Skeletal muscle cell (primary cell): ENCODE measurements around the gene CLMN.

Experiments used
- DNase-seq: peaks from one replicate; pipeline ENCODE4 v3.0.0-alpha.2; 2010; ENCODE audit warnings: low read depth
- H3K4me3 ChIP-seq: 2 replicates; pipeline ENCODE4 v1.5.1; 2011; ENCODE audit warnings: low read depth, mild to moderate bottlenecking, control low read depth, low read length, moderate library complexity

CLMN gene

DNA sequence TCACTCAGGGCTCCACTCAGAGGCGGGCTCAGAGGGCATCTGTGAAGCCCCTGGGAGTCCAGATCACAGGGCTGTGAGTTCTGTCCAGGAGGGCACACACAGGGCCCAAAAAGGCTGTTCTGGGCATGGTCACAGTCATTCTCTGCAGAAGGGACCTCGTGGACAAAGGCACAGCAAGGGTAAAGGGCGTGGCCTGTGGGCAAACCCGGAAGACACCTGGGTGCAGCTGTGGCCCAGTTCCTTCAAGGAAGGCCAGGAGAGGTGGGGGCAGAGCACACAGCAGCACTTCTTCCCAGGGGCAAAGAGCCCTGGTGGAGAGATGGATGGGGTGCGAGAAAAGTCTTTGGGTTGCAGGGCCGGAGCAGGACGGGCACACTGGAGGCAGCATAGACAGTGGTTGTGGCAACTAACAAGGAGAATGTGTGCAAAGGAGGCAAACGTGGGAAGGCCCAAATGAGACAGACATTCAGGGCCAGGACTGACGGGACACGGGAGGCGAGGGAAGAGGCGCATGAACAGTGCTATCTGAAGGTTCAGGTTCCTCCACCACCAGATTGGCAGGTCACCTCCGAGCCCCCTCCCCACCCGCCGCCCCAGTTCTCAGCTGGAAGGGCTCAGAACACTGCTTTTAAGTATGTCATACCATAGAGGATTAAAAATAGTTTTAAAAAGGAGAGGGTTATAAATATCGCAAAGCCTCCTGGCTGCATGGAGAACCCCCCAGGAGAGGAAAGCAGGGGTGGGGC lies 8.9 kb downstream of the CLMN start:
- no peak overlapping the region for H3K4me3 ChIP-seq
- DNase-seq = no peak

DNA sequence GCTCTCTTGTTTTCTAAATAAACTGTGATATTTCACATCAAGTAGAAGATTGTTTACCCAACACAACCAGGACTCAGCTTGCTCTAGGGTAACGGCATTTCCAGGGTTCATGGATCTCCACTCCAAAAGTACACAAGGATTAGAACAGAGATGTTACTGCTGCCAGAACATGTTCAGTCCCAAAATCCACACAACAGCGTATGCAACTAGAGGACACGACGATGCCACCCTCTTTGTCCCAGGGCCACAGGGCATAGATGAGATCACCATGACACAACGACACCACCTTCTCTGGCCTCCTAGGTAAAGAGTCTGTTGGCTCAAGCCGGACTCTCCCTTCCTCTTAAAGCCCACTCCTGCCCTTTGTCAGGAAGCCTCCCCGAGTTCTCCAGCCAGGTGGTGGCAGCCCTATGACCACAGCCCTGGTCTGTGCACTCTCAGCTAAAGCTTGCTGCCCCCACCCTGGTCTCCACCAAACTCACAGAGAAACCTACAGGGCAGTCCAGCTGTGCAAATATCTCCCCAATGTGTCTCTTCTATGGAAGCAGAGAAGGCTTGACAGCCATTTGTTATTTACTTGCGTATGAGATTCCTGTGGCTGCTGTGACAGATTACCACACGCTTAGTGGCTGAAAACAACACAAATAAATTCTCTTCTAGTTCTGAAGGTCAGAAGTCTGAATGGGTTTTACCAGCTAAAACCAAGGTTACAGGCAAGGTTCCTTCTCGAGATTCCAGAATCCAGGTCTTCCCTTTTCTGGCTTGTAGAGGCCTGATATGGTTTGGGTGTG lies 10.3 kb downstream of the CLMN start:
- DNase-seq = no peak
- no peak overlapping the region for H3K4me3 ChIP-seq

DNA sequence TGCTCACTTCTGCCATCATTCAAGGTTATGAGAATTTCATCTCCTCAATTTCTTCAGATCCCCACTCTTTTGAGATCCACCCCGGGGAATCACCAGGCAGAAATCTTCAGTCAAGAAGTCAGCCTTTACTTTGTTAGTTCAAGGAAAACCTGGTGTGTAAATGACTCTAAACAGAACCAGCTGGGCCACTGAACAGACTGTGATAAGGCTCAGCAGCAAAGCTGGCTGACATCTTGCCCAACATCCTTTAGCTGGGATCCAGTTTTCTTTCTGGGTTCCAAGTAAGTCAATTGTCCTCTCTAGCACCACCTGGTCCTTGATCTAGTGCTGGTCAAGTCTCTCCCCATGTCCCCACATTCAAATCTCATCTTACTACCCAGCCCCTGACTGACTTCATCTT lies 11.6 kb downstream of the CLMN start:
- H3K4me3 ChIP-seq = no peak overlapping the region
- no peak for DNase-seq

DNA sequence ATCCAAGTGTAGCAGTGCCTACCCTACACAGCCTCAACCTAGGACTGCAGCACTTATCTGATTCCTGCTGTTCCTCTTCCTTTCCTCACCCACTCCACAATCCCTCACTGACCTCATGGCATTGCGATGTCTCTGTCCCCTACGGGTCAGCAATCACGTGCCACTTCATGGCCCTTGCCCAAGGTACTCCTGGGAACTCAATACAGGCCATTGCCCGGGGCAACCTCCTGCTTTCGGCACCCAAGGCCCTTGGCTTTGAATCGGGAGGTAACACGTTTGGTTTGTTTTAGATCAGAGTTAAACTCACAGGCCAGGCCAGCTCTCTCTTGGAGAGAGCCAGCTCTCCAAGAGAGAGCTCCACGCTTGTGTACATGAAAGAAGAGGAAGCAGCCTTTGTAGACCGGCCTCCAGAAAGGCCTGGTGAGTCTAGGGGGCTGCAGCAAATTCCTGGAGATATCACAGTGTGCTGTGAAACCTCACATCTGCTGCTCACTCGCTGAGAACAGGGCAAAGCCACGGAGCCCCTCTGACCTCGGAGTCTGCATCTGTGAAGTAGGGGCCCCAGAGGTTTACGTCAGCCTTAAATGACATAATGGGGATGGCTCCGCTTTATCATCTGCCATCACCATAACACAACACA lies 12.2 kb downstream of the CLMN start:
- no peak overlapping the region for H3K4me3 ChIP-seq
- no peak for DNase-seq

DNA sequence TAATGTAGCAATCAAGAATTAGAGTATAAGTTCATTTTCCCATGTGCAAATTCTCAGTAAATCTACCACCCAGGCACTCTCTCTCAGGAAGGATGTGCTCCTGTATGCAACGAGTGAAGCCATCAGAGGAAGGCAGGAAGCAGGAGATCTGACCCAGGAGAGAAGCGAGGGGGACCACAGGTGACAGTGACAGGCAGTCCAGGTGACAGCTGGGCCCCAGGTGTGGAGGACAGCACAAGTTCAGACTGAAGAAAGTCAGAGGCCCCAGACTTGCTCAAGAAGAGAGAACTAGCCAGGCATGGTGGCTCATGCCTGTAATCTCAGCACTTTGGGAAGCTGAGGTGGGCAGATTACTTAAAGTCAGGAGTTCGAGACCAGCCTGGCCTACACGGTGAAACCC lies 13.8 kb downstream of the CLMN start:
- no peak overlapping the region for H3K4me3 ChIP-seq
- no peak for DNase-seq

DNA sequence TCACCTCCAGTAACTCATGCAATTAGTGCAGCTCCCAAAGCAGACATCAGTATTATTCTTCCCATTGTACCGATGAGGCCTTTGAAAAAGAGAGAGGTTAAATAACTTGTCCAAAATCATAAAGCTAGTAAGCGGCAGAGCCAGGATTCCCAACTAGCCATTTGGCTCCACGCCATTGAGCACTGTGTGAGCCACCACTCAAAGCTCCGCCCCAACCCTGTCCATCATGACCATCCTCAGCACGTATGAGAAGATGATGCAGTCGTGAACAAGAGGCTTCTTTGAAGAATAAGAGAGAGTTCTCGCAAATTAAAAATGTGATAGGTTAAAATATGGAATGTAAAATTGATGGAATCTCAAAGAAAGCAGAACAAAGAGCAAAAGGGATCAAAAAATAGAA lies 14.6 kb downstream of the CLMN start:
- DNase-seq = no peak
- no peak overlapping the region for H3K4me3 ChIP-seq

DNA sequence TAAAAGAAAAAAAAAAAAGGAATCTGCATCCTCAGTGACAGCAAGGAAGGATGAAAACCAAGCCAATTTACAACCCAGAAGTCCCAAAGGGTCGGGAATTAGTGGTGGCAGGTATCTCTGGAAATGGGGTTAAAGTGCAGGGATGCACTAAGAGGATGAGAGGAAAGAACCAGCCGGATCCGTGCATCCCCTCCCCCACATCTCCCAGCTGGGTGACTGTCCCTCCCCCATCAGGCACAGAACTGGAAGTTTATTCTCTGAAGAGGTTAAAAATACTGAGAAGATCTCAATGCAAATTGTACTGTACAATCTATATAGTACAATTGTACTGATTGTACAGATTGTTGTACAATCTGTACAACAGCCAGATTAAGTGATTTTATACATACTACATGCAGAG lies 15.4 kb downstream of the CLMN start:
- H3K4me3 ChIP-seq = no peak overlapping the region
- DNase-seq = no peak

DNA sequence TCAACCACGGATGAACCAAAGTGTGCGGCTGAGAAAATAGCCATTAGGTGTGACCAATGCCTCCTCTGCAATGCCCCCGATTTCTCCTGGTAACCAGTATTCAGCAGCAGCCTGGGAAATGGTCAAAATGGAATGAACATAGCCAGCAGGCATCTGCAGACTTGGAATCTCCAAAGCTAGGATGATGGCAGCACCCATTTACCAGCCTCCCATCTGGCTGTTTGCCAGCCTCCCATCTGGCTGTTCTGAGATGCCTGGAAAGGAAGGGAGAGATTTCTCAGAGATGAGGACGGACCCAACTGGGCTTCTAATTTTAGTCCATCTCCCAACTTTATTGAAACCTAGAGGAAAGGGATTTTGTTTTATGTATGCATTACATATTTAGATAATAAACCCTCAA lies 16.2 kb downstream of the CLMN start:
- DNase-seq = no peak
- H3K4me3 ChIP-seq = no peak overlapping the region

DNA sequence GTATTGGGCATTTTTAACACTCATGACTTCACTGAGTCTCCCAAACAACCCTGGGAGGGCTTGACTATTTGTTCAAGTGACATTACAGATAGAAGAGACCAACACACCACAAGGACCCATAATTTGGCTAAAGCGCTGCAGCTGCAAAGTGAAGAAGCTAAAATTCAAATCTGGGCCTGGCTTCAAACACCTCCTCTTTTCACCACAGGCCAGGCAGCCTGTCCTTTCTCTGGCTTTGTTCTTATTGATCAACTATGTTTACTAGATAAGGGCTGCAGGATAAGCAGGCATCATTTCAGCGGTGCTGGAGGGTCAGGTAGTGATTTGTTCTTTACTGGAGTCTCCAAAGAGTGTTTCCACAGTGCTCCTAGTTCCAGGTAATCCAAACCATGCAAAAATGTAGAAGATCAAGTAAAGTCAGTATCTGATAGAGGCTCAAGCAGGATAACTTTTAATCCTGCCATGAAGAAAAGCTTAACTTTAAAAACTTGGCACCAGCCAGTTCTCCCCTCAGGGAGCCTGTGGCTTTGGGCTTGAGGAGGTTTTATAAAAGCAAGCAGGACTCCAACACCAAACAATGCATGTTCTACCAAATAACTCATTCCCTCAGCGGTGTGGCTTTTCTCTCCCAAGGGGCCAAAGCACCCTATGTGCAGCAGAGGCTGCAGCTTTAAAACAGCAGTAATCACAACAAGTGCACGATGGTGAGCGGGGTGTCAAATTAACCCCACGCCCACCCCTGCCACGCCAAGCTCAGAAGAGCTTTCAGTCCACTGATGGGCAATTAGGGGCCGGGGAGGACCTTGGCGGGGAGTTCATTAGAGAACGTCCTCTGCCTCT lies 16.8 kb downstream of the CLMN start:
- no peak overlapping the region for H3K4me3 ChIP-seq
- no peak for DNase-seq

DNA sequence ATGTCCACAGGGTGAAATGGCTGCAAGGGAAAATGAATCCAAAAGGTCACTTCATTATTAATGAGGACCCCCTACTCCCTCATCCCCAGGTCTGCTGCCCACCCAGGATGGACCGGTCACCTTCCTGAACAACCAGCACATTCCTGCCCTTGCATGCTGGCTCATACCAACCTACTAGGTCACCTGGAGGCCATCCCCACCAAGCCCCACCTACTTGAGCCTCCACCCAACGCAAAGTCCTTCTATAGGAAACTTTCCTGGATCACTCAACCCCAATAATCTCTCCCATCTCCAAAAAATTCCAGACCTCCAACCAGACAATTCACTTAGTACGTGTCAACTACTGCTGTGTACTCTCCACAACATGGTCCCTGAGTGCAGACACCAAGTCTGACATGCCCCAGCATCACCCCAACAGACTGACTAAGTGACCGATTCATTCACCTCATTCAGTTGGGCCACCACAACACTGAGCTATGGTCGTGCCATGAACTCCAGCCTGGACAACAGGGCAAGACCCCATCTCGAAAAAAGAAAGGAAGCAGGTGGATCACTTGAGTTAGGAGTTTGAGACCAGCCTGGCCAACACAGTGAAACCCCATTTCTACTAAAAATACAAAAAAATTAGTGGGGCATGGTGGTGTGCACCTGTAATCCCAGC lies 18.1 kb downstream of the CLMN start:
- no peak overlapping the region for H3K4me3 ChIP-seq
- no peak for DNase-seq

DNA sequence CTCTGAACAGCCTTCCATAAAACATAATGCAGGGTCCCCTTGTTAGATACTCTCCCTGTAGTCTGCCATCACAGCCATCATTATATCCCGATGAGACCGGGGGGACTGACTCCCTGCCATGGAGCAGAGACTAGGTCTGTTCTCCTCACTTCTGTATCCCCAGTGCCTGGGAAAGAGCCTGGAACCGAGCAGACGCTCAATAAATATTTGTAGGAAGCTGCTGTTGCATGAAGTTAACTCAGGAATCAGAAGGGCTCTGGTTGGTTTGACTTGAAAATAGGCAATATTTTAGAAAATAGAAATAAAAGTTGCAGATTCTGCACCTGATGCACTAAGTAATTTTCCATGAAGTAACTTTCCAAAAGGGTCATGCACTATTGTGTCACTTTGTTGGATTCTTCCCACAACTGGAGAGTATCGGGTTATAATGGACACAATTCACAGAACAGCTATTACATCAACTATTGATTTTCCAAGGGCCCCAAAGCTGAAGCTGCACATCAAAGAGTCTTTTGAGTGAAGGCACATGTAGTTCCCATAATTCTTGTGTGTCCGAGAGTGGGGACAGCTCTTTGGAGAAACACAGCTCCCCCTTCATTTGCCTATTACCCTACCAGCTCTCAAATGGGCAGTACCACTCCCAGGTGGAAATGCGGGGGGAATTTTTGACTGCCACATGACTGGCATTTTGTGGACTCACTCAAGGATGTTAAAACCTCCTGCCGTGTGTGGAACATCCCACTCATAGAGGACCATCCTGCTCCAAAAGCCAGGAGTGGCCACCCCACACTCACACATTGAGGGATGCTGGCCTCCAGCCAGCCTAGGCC lies 18.8 kb downstream of the CLMN start:
- H3K4me3 ChIP-seq = no peak overlapping the region
- DNase-seq = no peak

DNA sequence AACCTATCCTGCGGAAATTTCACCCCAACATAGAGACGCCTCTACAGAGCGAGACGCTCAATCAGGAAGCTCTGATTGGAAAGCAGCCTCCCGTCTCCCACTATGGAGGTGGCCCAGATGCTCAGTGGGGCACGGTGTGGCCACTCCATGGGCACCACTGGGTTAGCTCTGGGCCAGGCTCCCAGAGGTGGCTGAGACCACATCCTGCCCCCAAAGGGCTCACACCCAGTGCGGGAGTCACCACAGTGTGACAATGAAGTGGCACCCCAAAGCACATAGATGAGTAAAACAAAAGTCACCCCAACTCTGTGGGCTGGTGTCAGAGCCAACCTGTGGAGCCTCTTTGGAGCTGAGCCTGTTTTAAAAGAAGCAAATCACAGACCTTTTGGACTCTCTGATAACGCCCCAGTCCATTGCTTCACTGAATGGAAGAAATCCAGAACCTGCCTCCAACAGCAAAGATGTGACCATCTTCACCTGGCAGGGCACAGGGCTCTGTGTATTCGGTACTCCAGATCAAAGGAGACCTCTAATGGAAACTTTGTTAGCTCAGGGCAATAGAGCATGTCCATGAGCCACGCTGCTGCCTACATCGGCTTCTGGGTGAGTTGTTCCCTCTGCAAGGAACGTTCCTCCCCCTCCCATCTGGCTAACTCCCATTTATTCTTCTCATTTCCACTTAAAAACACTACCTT lies 19.6 kb downstream of the CLMN start:
- DNase-seq = no peak
- H3K4me3 ChIP-seq = no peak overlapping the region

DNA sequence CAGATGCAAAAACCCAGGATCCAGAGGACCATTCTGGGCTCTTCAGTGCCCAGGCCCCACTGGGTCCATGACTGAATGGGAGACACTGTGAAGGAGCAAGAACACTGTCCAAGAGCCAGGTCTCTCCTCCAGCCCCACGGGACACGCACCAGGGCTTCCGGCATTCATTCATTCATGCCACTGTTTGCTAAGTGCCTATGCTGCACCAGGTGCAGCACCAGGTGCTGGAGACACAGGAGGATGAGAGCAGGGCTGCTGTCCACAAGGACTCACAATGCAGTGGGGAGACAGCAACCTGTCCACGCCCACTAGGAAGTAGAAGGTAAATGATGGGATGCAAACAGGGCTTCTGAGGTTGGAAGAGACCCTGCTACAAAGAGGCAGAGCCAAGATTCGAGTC lies 20.4 kb downstream of the CLMN start:
- H3K4me3 ChIP-seq = no peak overlapping the region
- no peak for DNase-seq

DNA sequence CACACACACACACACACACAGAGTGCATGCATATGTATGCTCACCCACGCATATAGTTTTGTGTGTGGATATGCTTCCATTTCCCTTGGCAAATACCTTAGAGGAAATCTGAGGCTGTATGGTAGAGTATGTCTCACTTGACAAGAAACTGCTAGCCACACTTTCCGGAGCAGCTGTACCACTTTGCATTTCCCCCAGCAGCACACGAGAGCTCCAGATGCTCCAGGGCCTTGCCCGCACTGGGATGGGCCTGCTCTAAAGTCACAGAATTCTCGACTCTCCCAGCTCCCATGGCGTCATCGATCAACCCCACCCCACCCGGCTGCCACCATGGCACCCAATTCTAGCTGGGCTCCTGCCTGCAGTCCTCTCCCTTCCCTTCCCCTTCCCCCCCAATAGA lies 21.9 kb downstream of the CLMN start:
- no peak for DNase-seq
- H3K4me3 ChIP-seq = no peak overlapping the region

DNA sequence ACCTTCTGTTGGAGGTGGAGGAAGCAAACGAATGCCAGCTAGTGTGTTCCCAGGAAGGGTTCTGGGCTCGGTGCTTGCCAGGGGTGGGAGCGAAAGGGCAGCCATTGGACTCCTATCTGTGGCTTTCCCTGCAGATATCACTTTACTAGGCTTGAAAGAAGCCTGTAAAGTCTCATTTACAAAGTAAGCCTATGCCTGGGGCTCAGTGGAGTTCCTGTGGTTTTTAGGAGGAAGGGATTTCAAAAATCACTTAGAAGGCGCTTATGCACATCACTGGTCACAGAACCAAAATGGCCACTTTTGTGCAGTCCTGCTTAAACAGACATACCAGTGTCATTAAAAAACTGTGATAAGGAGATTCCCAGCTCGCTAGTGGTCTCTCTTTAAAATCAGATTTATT lies 22.7 kb downstream of the CLMN start:
- no peak for DNase-seq
- H3K4me3 ChIP-seq = no peak overlapping the region

DNA sequence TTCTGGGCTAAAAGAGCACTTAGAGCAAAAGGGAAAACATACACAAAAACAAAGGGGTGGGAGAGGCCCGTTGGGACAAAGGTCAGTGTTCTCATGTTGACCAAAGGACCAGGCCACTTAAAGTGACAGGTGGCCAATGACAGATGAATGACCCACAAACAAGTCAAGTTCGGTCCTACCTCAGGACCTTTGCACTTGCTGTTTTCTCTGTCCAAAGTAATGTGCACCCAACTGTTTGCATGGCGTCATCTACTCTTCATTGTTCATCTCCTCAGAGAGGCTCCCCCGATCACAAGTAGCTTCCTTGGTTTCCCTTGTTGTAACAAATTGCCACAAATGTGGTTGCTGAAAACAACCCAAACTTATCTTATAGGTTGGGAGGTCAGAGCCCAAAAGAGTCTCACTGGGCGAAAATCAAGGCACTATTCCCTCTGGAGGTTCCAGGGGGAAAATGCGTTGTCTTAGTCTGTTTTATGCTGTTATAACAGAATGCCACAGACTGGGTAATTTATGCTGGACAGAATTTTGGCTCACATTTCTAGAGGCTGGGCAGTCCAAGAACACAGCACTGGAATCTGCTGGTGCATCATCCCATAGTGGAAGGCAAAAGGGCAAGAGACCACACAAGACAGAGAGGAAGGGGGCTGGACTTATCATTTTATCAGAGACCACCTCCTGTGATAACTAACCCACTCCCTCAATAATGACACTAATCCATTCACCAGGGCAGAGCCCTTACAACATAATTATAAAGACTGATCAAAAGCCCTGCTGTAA lies 23.9 kb downstream of the CLMN start:
- DNase-seq = no peak
- no peak overlapping the region for H3K4me3 ChIP-seq

DNA sequence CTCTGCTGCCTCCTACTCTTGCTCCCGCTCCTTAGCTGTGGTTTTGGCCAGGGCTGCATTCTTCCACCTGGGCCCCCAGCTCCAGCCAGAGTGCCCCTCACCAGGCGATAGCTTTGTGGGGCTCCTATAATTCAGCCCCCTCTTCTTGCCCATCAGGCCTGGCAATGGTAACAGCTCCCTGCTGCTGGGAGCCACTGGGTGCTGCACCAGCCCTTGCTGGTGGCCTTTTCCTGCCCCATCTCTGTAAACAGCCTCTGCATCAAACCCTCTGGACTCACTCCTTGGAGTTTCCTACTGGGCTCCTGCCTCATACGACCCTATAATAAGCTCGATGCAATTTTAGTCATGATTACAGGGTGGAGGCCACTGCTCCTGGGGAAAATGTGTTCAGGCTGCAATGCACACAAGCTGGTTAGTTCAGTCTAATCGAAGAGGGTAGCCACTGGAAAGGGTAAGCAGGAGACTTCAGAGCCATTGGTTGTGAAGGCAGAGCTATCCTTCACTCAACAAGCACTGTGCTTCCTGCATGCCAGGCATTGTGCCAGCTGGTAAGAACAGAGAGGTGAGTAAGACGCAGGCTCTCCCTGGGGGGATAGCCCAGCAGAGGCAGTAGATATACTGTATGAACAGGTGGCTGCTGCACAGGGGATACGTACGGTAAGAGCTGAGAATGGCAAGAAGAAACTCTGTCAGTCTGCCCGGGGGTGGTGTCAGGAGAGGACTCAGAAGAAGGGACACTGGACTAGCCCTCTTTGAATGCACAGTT lies 24.7 kb downstream of the CLMN start:
- H3K4me3 ChIP-seq = no peak overlapping the region
- DNase-seq = peak; percentile 39
